Activated CD4-positive, alpha-beta T cell treated with anti-CD3 and anti-CD28 coated beads for 24 hours (primary cell): Measurements from ENCODE around the gene LPO.

Experiments
- DNase-seq, 2 donors: peaks; one replicate each; pipeline ENCODE4 v3.0.0-alpha.2; 2020; ENCODE audit warnings: low read depth in 2 of 2

The LPO gene

DNA sequence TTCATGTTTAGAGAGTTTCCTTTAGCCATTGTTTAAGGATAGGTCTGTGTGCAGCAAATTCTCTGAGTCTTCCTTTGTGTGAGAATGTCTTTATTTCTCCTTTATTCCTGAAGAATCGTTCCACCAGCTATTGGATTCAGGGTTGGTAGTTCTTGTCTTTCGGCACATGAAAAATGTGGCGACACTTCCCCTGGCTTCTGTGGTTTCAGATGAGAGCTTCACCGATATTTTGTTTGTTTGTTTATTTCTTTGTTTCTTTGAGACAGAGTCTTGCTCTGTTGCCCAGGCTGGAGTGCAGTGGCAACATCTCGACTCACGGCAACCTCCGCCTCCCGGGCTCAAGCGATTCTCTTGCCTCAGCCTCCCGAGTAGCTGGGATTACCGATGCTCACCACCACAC lies 23.8 kb downstream of the LPO start:
- DNase-seq = no peak

- no peak for DNase-seq
Observed at GRCh38 chr17:58263773-58264172, 25.4 kb downstream of the LPO start.

- no peak for DNase-seq
Observed at GRCh38 chr17:58264407-58265103, 26.2 kb downstream of the LPO start.

DNA sequence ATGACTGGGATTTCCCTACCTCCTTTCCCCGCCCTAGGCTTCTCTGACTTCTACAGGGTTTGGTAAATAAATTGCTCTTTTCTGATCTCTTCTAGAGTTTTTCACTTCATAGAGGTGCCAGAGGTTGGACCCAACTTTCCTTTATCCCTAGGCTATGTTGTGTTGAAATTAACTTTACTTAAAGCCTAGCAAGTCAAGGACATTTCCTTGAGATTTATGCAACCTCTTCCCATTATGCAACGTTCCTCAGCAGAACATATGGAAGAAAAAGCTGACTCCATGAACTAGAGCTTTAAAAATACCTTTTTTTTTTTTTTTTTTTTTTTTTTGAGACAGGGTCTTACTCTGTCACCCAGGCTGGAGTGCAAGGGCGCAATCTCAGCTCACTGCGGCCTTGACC lies 26.9 kb downstream of the LPO start:
- no peak for DNase-seq

DNA sequence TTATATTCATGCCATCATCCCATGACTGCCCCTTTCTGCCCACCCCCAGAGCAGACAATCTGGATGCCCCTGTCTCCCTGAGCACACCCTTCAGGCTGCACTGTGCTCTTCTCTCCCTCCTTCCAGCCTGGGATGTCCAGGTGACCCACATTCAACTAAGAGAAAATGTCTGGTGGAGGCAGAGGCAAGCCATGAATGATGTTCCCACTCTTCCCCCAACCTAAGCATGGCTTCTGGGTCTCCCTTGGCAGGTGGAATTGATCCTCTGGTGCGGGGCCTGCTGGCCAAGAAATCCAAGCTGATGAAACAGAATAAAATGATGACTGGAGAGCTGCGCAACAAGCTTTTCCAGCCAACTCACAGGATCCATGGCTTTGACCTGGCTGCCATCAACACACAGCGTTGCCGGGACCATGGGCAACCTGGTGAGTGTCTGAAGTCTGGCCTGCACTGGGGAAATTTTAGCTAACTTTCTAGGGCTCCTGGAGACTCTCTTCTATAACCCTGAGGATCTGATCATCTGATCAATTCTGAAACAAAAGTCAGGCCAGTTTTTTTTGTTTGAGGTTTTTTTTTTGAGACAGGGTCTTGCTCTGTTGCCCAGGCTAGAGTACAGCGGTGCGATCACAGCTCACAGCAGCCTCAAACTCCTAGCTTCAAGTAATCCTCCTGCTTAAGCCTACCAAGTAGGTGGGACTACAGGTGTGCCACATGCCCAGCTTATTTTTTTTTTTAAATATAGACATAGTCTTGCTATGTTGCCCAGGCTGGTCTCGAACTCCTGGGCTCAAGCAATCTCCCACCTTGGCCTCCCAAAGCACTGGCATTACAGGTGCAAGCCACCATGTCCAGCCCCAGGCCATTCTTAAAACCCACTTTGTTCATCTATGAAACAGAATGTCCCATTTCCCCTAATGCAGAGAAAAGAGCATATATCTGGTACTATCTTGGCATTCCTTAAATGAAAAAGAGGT lies 27.8 kb downstream of the LPO start:
- no peak for DNase-seq

GRCh38 chr17:58267347-58268324 lies 29.3 kb downstream of the LPO start:
- no peak for DNase-seq

- no peak for DNase-seq
Observed at GRCh38 chr17:58268326-58268725, 29.9 kb downstream of the LPO start.

DNA sequence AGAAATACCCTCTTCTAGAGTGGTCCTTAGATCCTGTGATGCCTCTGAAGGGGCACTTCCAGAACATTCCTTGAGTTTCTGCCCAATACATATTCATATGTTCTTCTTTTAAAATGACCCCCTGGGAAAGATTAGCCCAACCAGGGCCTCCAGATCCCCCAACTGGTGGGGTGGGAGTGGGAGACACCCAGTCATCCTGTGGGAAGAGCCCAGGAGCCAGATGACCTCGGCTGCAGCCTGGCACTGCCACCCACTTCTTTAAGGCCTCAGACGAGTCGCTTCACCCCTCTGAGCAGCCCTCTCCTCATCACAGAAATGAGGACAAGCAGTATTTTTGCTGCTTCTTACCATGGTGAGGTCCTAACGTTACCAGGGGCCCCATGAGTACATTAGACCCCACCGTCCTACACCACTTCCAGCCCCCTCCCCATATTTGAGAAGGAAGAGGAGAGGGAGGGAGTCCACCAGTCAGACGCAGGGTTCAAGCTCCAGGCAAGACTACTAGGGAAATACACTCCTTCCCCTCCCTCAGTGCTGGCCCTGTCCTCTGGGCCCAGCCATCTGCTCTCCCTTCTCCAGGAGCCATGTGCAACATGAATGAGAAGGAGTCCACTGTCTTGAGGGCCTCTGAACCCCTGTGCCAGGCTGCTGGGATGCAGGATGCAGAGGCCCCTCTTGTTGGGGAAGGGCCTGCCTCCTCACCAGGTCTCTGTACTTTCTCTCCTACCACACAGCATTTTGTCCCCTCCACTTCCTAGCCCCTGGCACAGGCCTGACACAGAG lies 30.6 kb downstream of the LPO start:
- no peak for DNase-seq

- no peak for DNase-seq
Observed at GRCh38 chr17:58269557-58270291, 31.3 kb downstream of the LPO start.

DNA sequence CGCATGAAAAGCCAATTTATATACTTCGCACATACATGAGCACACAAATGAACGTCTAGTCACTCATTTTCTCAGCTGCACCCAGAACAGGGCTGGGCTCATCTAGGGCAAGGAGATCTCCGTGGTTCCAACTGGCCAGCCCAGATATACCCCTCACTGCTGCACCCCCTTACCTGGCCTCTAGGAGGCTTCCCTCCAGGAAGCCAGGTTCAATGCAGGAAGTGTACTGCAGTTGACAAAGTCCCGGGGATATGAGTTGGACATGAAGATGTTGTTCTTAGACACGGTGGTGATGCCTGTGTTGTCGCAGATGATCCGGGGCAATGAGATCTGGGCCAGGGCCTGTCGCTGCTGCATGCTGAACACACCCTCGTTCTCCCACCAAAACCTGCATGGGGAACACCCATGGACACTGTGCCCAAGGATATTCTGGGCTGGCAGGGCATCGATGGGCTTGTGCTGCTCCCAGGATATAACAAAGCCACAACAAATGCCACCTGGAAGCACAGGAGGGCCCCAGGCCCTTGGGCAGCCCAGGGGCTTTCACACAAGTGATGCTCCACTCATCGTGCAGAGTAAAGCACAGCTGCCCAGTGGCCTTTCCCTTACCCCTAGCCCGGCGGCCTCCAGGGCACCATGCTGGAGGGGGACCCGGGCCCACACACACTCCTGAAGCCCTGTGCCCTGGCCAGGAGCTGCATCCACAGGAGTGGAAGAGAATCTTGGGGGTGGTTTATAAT lies 32.3 kb downstream of the LPO start:
- DNase-seq = no peak

GRCh38 chr17:58271216-58271931 lies 33.0 kb downstream of the LPO start:
- no peak for DNase-seq

GRCh38 chr17:58272367-58273280 lies 34.2 kb downstream of the LPO start:
- DNase-seq = no peak

DNA sequence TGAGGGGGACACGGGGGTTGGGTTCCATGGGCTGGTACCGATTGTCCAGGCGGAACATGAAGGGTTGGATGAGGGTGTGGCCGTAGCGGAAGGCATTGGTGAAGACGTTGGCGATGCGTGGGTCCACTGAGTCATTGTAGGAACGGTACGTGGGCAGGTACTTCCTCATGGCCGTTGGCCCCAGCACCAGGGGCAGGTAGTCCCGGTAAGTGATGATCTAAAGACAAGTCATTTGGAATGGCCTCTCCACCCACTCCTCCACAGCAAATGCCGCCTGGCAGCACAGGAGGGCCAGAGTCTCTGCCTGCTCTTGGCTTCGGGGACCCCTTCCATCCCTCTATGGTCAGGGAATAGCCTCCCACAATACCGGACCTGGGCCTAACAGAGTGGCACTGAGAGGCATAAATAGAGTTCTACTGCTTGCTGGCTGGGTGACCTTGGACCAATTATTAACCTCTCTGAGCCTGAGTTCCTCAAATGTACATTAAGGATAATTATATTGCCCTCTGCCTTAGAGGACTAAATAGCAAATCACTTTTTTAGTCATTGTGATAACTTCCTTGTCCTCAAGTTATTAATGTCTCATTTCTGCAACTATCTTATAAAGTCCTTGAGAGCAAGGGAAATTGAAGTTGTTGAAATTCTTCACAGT lies 35.2 kb downstream of the LPO start:
- DNase-seq = no peak

DNA sequence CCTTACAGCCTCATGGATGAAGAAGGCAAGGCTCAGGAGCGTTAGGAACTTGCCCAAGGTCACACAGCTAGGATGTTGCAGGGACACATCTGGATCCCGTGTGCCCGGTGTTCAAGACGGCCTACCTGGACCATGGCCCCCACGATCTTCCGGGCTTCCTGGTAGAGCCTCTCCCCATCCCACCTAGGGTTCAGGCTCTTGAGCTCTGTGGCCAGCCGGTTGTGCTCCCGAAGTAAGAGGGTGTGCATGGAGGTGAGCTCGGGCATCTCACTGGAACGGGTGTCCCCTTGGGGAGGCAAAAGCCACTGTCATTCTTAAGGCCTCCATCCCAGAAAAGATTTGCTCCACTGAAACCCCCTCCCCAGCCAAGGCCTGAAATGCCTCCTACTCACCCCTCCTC lies 37.0 kb downstream of the LPO start:
- no peak for DNase-seq

- no peak for DNase-seq
Observed at GRCh38 chr17:58276423-58276822, 38.0 kb downstream of the LPO start.

DNA sequence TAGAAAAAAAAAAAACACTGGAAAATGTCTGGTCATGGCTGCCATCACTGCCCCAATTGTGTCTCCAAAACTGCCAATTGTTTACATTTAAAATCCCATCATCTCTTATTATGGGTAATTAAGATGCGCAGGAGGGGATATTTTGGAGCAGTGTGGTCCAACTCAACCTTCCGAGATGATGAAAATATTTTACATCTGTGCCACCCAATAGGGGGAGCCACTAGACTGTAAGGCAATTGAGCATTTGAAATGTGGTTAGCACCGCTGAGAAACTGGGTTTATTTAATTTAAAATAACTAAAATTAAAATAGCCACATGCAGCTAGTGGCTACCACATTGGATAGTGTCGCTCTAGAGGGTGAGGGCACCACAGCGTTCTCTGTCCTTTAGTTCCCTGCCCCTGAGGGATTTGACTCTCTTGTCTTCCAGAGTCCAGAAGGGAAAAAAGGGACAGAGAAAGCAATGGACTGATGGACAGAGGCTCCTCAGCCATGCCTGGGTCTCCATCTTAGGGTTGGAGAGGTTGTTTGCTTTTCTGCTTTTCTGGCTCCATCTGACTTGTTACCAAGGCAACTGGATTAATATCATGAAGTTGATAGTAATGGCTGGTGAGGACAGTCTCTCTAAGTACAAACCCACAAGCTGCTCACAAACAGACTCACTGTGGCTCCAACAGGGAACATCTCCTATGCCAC lies 38.9 kb downstream of the LPO start:
- DNase-seq = peak in 1 of 2 donors; percentile 8
